Brain microvascular endothelial cell (primary cell): Measurements from ENCODE around the gene SFSWAP.

Source experiments
- DNase-seq: peaks from one replicate; pipeline ENCODE4 v3.0.0-alpha.2; 2020
- H3K27ac ChIP-seq: fragments of 250-450 bp; sonication (Bioruptor Pico); 2 replicates; pipeline ENCODE4 v1.5.1; 2020; ENCODE audit warnings: mild to moderate bottlenecking, moderate library complexity
- H3K27me3 ChIP-seq: fragments of 250-450 bp; sonication (Bioruptor Pico); replicated peaks from 2 replicates; pipeline ENCODE4 v1.5.1; 2020; ENCODE audit warnings: mild to moderate bottlenecking
- H3K36me3 ChIP-seq: fragments of 250-450 bp; sonication (Bioruptor Pico); replicated peaks from 2 replicates; pipeline ENCODE4 v1.5.1; 2020; ENCODE audit warnings: mild to moderate bottlenecking
- H3K4me3 ChIP-seq: 2 replicates; pipeline ENCODE4 v1.5.1; 2011; ENCODE audit warnings: low read depth, mild to moderate bottlenecking, control low read depth, low read length, moderate library complexity
- in situ Hi-C: cut with HindIII; loops from 2 replicates; pipeline ENCODE4 v1.10.0; 2017; ENCODE audit warnings: low sequenced_read_pairs, low pct_ligation_motif_present
- TF ChIP-seq, protein P1 (sequence below): IDR thresholded peaks from 2 replicates; pipeline ENCODE4 v1.5.1; 2011; ENCODE audit warnings: low read depth, mild to moderate bottlenecking, moderate library complexity, low read length, control low read depth, inconsistent platforms; ENCODE audit errors: missing control alignments

SFSWAP gene

DNA sequence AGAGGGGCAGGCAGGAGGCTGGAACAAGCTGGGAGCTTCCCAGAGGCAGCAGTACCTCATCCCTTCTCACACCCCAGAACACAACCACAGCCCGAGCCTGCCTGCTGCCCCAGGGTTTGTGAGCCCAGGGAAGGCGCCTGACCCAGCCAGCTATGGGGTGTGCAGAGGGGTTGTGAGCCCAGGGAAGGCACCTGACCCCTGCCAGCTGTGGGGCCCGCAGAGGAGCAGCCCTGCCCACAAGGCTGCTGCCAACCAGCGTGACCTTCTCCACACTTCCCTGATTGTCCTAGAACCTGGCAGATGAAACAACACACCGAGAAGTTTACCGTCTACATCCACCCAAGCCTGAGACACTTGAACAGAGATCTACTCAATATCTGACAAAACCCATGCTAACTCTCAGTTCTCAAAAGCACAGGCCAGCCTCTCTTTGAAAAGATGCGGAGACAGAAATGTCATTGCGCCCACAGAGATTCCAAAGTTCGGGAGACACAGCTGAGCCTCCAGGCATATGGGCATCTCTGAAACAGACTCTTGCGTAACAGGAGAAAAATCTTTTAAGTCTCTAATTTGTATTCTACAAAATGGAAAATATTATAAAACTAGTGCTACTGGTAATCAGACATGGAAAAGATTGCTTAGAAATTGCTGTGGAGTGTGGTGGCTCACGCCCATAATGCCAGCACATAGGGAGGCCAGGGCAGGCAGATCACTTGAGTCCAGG is 47.3 kb downstream of the SFSWAP start:
- in situ Hi-C loops, result no loop called here
- TF ChIP-seq, protein P1, sequence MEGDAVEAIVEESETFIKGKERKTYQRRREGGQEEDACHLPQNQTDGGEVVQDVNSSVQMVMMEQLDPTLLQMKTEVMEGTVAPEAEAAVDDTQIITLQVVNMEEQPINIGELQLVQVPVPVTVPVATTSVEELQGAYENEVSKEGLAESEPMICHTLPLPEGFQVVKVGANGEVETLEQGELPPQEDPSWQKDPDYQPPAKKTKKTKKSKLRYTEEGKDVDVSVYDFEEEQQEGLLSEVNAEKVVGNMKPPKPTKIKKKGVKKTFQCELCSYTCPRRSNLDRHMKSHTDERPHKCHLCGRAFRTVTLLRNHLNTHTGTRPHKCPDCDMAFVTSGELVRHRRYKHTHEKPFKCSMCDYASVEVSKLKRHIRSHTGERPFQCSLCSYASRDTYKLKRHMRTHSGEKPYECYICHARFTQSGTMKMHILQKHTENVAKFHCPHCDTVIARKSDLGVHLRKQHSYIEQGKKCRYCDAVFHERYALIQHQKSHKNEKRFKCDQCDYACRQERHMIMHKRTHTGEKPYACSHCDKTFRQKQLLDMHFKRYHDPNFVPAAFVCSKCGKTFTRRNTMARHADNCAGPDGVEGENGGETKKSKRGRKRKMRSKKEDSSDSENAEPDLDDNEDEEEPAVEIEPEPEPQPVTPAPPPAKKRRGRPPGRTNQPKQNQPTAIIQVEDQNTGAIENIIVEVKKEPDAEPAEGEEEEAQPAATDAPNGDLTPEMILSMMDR, result no peak
- peaks cover 57% of the 10 kb centered on the region for H3K36me3 ChIP-seq
- DNase-seq, result no peak
- H3K27ac ChIP-seq, result no peak overlapping the region
- H3K27me3 ChIP-seq, result no peaks in the 10 kb centered on the region
- no peak overlapping the region for H3K4me3 ChIP-seq

DNA sequence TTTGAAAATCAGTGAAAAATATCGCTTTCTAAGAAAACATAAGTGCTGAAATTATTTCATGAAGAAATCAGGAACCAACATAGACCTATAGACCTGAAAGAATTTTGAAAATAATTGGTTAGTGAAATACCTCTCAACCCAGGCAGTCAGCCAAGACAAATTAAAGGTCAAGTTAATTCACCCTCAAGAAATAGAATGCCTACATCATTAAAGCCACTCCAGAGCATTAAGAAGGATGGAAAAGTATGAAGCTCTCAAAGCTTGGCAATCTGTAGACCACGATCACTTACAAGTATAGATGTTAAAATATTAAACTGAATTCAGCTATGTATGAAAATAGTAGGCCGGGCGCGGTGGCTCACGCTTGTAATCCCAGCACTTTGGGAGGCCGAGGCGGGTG is 48.3 kb downstream of the SFSWAP start:
- in situ Hi-C loops, result no loop called here

DNA sequence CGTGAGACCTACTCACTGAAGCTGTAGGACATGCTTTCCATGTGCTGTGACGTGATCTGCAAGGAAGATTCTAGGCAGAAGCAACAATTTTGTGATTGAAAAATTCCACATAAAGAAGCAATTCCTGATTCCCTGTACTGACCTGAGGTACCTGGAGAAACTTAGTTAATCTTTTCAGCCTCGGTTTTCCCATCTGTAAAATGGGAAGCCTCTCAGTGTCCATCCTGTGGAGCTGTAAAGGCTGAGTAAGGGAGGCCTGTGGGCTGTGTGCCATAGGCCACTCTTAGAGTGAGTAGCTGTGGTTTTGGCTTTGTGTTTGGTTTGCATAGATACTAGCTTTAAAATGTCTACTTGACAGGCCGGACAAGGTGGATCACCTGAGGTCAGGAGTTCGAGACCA is 50.7 kb downstream of the SFSWAP start:
- TF ChIP-seq, protein P1, result no peak
- DNase-seq, result no peak
- in situ Hi-C loops, result no loop called here
- Histone ChIP-seq H3K4me3 (no peak overlapping the region), H3K36me3 (peaks cover 50% of the 10 kb centered on the region), H3K27me3 (no peaks in the 10 kb centered on the region), H3K27ac (no peak overlapping the region)

More for the DNA sequence above, 48.3 kb downstream of the SFSWAP start:
- Histone ChIP-seq H3K4me3 (no peak overlapping the region), H3K36me3 (peaks cover 49% of the 10 kb centered on the region), H3K27ac (no peak overlapping the region), H3K27me3 (no peaks in the 10 kb centered on the region)
- TF ChIP-seq, protein P1, result no peak
- no peak for DNase-seq

DNA sequence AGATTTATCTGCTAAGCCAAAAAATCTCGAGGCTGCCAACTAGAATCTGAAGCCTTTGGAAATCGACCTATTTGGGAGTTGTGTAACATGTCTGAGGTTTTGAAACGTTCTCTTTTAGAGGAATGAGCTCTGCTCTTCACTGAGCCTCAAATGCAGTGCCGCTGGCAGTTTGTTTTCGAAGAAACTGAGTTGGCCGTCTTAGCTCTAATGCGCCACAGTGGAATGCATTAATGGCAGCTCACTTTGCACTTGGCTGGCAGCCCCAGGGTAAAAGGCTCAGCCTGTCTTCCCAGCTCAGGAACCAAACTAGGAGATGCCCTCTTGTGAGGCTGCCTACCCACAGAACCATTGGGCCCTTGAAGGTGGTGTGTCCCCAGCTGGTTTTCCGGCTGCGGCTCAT is 53.8 kb downstream of the SFSWAP start:
- peaks cover 44% of the 10 kb centered on the region for H3K36me3 ChIP-seq
- no peak for DNase-seq
- in situ Hi-C loops, result no loop called here

DNA sequence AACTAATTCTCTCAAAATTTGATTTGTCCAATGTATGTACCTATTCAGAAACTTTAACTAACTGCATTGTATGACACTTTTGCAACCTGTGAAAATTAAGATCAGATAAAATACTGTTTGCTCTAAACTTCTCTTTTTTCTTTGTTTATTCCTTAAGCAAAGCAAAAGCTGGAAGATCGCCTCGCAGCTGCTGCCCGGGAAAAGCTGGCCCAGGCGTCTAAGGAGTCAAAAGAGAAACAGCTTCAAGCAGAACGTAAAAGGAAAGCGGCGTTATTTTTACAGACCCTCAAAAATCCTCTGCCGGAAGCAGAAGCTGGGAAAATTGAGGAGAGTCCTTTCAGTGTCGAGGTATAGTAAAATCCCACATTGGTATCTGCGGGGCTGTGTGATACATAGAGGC is 55.1 kb downstream of the SFSWAP start:
- Histone ChIP-seq H3K4me3 (no peak overlapping the region), H3K36me3 (peaks cover 47% of the 10 kb centered on the region)
- in situ Hi-C loops, result no loop called here

More for the DNA sequence above, 53.8 kb downstream of the SFSWAP start:
- Histone ChIP-seq H3K4me3 (no peak overlapping the region), H3K27ac (no peak overlapping the region), H3K27me3 (no peaks in the 10 kb centered on the region)
- TF ChIP-seq, protein P1, result no peak

More for the DNA sequence above, 55.1 kb downstream of the SFSWAP start:
- DNase-seq, result no peak
- no peak overlapping the region for H3K27ac ChIP-seq
- H3K27me3 ChIP-seq, result no peaks in the 10 kb centered on the region
- TF ChIP-seq, protein P1, result no peak
